Measurements from ENCODE around the gene PCDH9.

PCDH9 gene

DNA sequence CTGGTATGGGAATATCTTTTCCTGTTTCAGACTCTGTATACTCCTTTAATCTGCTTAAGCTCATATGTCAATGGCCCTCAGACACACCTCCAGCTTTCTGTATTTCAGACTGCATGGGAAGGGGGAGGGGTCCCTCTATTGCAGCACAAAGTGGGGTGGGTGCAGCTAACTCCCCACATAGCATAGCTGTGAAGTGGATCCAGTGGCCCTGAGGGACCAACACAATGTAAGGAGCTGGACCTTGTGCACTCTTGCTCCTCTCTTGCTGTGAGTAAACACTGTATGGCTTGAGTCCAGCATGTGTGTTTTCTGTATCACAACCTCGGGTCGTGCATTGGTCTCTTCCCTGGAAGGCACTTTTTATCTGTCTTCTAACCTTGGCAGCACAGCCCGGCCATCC is 669.9 kb downstream of the PCDH9 start:
- H3K27me3 ChIP-seq (replicated peaks; ENCODE audit: control insufficient read depth, insufficient read depth, low read length), result no peaks in the 10 kb centered on the region
- H3K4me3 ChIP-seq (replicated peaks; ENCODE audit: low read depth, low read length), result no peak overlapping the region
- DNase-seq (ENCODE audit: extremely low read depth, insufficient read length), result no peak
- TF ChIP-seq, protein P1, sequence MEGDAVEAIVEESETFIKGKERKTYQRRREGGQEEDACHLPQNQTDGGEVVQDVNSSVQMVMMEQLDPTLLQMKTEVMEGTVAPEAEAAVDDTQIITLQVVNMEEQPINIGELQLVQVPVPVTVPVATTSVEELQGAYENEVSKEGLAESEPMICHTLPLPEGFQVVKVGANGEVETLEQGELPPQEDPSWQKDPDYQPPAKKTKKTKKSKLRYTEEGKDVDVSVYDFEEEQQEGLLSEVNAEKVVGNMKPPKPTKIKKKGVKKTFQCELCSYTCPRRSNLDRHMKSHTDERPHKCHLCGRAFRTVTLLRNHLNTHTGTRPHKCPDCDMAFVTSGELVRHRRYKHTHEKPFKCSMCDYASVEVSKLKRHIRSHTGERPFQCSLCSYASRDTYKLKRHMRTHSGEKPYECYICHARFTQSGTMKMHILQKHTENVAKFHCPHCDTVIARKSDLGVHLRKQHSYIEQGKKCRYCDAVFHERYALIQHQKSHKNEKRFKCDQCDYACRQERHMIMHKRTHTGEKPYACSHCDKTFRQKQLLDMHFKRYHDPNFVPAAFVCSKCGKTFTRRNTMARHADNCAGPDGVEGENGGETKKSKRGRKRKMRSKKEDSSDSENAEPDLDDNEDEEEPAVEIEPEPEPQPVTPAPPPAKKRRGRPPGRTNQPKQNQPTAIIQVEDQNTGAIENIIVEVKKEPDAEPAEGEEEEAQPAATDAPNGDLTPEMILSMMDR (IDR thresholded peaks at IDR 0.05; ENCODE audit: insufficient read depth, low read length, poor library complexity, severe bottlenecking), result no peak
- H3K36me3 ChIP-seq (ENCODE audit: control insufficient read depth, insufficient read depth, low read length), result no peaks in the 10 kb centered on the region

DNA sequence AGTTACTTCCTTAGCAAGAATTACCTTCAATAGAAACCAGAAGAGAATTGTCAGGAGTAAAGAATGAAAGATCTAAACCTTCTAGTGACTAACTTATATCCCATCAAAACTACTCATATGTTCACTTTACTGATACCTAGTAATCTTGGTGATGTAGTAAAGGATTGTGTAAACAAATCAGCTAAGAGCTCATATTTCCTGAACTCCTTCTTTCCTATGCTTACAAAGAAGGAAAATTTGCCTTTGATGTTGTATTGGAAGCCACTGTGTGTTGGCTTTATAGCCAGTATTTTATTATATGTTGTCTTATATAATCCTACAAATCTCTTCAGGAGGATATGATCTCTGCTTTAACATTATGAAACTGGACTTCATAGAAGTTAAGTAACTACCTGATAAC is 671.0 kb downstream of the PCDH9 start:
- TF ChIP-seq, protein P1 (IDR thresholded peaks at IDR 0.05; ENCODE audit: insufficient read depth, low read length, poor library complexity, severe bottlenecking), result no peak
- no peaks in the 10 kb centered on the region for H3K27me3 ChIP-seq (replicated peaks; ENCODE audit: control insufficient read depth, insufficient read depth, low read length)
- H3K4me3 ChIP-seq (replicated peaks; ENCODE audit: low read depth, low read length), result no peak overlapping the region
- no peak for DNase-seq (ENCODE audit: extremely low read depth, insufficient read length)
- H3K36me3 ChIP-seq (ENCODE audit: control insufficient read depth, insufficient read depth, low read length), result no peaks in the 10 kb centered on the region

DNA sequence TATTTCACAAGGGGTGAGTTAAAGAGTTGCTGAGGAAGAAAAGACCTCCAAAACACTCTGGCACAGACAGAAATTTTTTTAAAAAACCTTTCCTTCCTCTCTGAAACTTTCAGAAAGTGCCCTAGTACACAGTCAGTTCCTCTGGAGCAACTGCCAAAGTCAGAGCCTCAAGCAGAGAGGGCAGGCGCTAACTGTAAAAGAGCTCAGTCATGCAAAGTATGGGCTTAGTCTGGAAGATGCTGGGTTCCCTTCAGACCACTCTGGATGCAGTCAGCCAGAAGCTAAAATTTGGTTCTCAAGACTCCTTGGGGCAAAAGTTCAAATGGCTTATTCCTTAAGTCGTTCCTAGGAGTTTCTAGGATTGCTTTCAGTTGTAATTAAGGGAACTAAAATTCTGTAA is 671.6 kb downstream of the PCDH9 start:
- TF ChIP-seq, protein P1 (IDR thresholded peaks at IDR 0.05; ENCODE audit: insufficient read depth, low read length, poor library complexity, severe bottlenecking), result no peak
- H3K4me3 ChIP-seq (replicated peaks; ENCODE audit: low read depth, low read length), result no peak overlapping the region
- no peak for DNase-seq (ENCODE audit: extremely low read depth, insufficient read length)
- no peaks in the 10 kb centered on the region for H3K27me3 ChIP-seq (replicated peaks; ENCODE audit: control insufficient read depth, insufficient read depth, low read length)
- no peaks in the 10 kb centered on the region for H3K36me3 ChIP-seq (ENCODE audit: control insufficient read depth, insufficient read depth, low read length)

DNA sequence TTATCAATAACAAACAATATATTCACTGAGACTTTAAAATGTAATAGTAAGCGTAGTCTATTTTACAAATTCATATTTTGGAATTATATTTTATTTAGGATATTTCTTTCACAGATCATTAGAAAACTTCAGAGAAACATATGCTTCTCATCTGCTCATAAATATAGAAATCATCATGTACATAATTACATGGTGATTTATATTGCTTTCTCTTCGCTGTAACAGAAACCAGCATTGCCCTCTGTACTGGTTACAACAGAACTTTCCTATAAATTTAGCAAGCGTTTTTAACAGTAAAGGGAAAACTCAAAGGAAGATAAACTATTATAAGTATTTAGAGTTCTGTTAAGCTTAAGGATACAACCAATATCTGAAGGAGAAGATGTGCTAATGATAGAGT is 672.8 kb downstream of the PCDH9 start:
- TF ChIP-seq, protein P1 (IDR thresholded peaks at IDR 0.05; ENCODE audit: insufficient read depth, low read length, poor library complexity, severe bottlenecking), result no peak
- no peak for DNase-seq (ENCODE audit: extremely low read depth, insufficient read length)
- no peak overlapping the region for H3K4me3 ChIP-seq (replicated peaks; ENCODE audit: low read depth, low read length)
- H3K36me3 ChIP-seq (ENCODE audit: control insufficient read depth, insufficient read depth, low read length), result no peaks in the 10 kb centered on the region
- no peaks in the 10 kb centered on the region for H3K27me3 ChIP-seq (replicated peaks; ENCODE audit: control insufficient read depth, insufficient read depth, low read length)

DNA sequence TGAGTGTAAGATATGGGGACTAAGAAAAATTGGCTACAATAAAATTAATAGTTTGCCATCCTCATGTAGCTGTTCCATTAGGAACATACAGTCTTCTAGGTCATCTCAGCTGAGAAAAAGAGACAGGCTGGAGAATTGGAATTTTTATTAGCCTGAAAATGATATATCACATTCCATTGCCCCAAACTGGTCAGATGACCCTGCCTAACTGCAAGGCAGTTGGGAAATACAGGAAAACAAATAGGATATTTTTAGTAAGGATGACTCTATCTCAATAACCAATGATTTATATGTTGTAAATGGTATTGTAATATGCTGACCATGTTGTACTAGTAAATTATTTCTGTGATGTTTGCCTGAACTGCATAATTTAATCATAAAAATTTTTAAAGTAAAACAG is 673.8 kb downstream of the PCDH9 start:
- DNase-seq (ENCODE audit: extremely low read depth, insufficient read length), result no peak

DNA sequence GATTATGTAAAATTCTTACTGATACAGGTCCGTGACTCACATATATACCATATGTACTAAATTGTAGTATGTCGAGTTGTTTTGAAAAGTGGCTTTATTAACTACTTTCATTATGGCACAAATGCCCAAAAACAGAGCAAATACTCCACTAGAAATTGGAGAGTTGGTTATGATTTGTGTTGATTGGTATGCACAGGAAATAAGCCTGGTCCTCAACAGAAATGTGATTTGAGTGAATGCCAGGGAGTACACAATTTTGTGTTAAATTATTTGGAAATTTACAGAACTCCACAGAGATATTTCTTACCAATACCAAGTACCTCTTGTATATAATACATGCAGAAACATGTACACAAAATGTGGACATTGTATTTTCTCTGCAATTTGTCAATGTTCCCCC is 676.7 kb downstream of the PCDH9 start:
- Histone ChIP-seq H3K27me3 (replicated peaks; ENCODE audit: control insufficient read depth, insufficient read depth, low read length) (no peaks in the 10 kb centered on the region), H3K4me3 (replicated peaks; ENCODE audit: low read depth, low read length) (no peak overlapping the region), H3K36me3 (ENCODE audit: control insufficient read depth, insufficient read depth, low read length) (no peaks in the 10 kb centered on the region)
- DNase-seq (ENCODE audit: extremely low read depth, insufficient read length), result no peak
- TF ChIP-seq, protein P1 (IDR thresholded peaks at IDR 0.05; ENCODE audit: insufficient read depth, low read length, poor library complexity, severe bottlenecking), result no peak

More for the DNA sequence above, 673.8 kb downstream of the PCDH9 start:
- Histone ChIP-seq H3K36me3 (ENCODE audit: control insufficient read depth, insufficient read depth, low read length) (no peaks in the 10 kb centered on the region), H3K27me3 (replicated peaks; ENCODE audit: control insufficient read depth, insufficient read depth, low read length) (no peaks in the 10 kb centered on the region), H3K4me3 (replicated peaks; ENCODE audit: low read depth, low read length) (no peak overlapping the region)
- TF ChIP-seq, protein P1 (IDR thresholded peaks at IDR 0.05; ENCODE audit: insufficient read depth, low read length, poor library complexity, severe bottlenecking), result no peak
